HepG2 (cell line): ENCODE results near the gene TEX29.

Source experiments
- ADNP ChIP-seq: sonication (generic); formaldehyde crosslinking; IDR thresholded peaks from 2 replicates; pipeline ENCODE4 v1.4.0; 2020; ENCODE audit warnings: missing genetic modification reagents
- CBX2 ChIP-seq, 2 experiments: fragments of 200-600 bp in 1 of 2; sonication (generic); formaldehyde crosslinking in 1 of 2; IDR thresholded peaks; 2 replicates each; pipeline versions ENCODE4 v1.7.0 to v1.8.1; 2018 to 2022; ENCODE audit warnings: low read depth in 2 of 2, low read length in 1 of 2, mild to moderate bottlenecking in 1 of 2, missing genetic modification reagents in 1 of 2
- CEBPB ChIP-seq: IDR thresholded peaks from 2 replicates; pipeline ENCODE4 v1.6.1; 2011; ENCODE audit warnings: low read depth, low read length, improper control_type of control experiment, borderline replicate concordance
- HCFC1 ChIP-seq: fragments of 150-350 bp; IDR thresholded peaks from 2 replicates; pipeline ENCODE4 v1.6.1; 2014; ENCODE audit warnings: low read depth, low read length
- NPAS2 ChIP-seq: sonication (generic); formaldehyde crosslinking; IDR thresholded peaks from 2 replicates; pipeline ENCODE4 v1.8.0; 2022; ENCODE audit warnings: mild to moderate bottlenecking, missing genetic modification reagents, borderline replicate concordance
- PCBP2 ChIP-seq: fragments of 200-400 bp; formaldehyde crosslinking; optimal IDR thresholded peaks from 2 replicates; pipeline ENCODE3; 2018; ENCODE audit warnings: low read length, low read depth; ENCODE audit not compliant: poor library complexity, severe bottlenecking
- PITX1 ChIP-seq: sonication (generic); formaldehyde crosslinking; IDR thresholded peaks from 2 replicates; pipeline ENCODE4 v1.5.1; 2020; ENCODE audit warnings: mild to moderate bottlenecking, missing genetic modification reagents
- SRSF9 ChIP-seq: fragments of 200-400 bp; formaldehyde crosslinking; IDR thresholded peaks from 2 replicates; pipeline ENCODE4 v1.6.1; 2018; ENCODE audit warnings: borderline replicate concordance, mild to moderate bottlenecking, low read depth, low read length; ENCODE audit not compliant: insufficient read depth, poor library complexity, severe bottlenecking
- TCF12 ChIP-seq, 2 experiments: fragments of 450-650 bp in 1 of 2; sonication (generic) in 1 of 2; formaldehyde crosslinking in 1 of 2; IDR thresholded peaks; 2 replicates each; pipeline versions ENCODE4 v1.6.1 to v1.8.0; 2017 to 2022; ENCODE audit warnings: antibody characterized with exemption in 1 of 2, mild to moderate bottlenecking in 1 of 2, missing genetic modification reagents in 1 of 2, moderate library complexity in 1 of 2
- U2AF1 ChIP-seq: fragments of 200-400 bp; formaldehyde crosslinking; optimal IDR thresholded peaks from 2 replicates; pipeline ENCODE3; 2017; ENCODE audit warnings: mild to moderate bottlenecking, low read depth, low read length
- ZNF138 ChIP-seq: sonication (generic); formaldehyde crosslinking; IDR thresholded peaks from 2 replicates; pipeline ENCODE4 v1.5.0; 2020; ENCODE audit warnings: mild to moderate bottlenecking, low read depth, missing genetic modification reagents
- ZNF235 ChIP-seq: sonication (generic); formaldehyde crosslinking; IDR thresholded peaks from 2 replicates; pipeline ENCODE4 v1.8.1; 2023; ENCODE audit warnings: mild to moderate bottlenecking, missing genetic modification reagents, borderline replicate concordance
- ZNF432 ChIP-seq: sonication (generic); formaldehyde crosslinking; IDR thresholded peaks from 2 replicates; pipeline ENCODE4 v1.5.0; 2020; ENCODE audit warnings: missing genetic modification reagents, mild to moderate bottlenecking, borderline replicate concordance

- TF ChIP-seq CBX2 (IDR thresholded peaks at IDR 0.05; ENCODE audit: low read depth, low read length): no peak
- no peak for TF ChIP-seq CBX2 (CRISPR knock-in tag; IDR thresholded peaks at IDR 0.05; ENCODE audit: low read depth)
- no peak for TF ChIP-seq NPAS2
- no peak for TF ChIP-seq SRSF9
- TF ChIP-seq U2AF1: no peak
- no peak for TF ChIP-seq ZNF235 (CRISPR knock-in tag)
- no peak for TF ChIP-seq ZNF138 (CRISPR knock-in tag)
- no peak for TF ChIP-seq ADNP (CRISPR knock-in tag)
- TF ChIP-seq PCBP2: no peak
- TF ChIP-seq TCF12 (IDR thresholded peaks at IDR 0.05): no peak
- TF ChIP-seq TCF12 (CRISPR knock-in tag; IDR thresholded peaks at IDR 0.05): no peak
- TF ChIP-seq PITX1 (CRISPR knock-in tag): no peak
- TF ChIP-seq HCFC1: no peak
- TF ChIP-seq ZNF432 (CRISPR knock-in tag): no peak
- TF ChIP-seq CEBPB: no peak
Measured at GRCh38 chr13:111383591-111384440, 63.4 kb downstream of the TEX29 start.
